Measurements from ENCODE around the gene ROS1.

The ROS1 gene

GRCh38 chr6:117270843-117271507 is 154.8 kb downstream of the ROS1 start:
- Histone ChIP-seq H4K20me1 (ENCODE audit: insufficient read depth, low read length) (no peaks in the 10 kb centered on the region), H3K4me1 (ENCODE audit: insufficient read depth, low read length, severe bottlenecking) (no peaks in the 10 kb centered on the region), H3K9ac (ENCODE audit: low read length) (no peak overlapping the region), H3K79me2 (ENCODE audit: insufficient read depth, low read length) (no peaks in the 10 kb centered on the region), H2AFZ (ENCODE audit: low read length) (no peak overlapping the region), H3K4me2 (ENCODE audit: low read length) (no peak overlapping the region), H3K9me3 (ENCODE audit: low read length) (no peaks in the 10 kb centered on the region), H3K4me3 (ENCODE audit: low read depth, low read length, poor library complexity, severe bottlenecking) (no peak overlapping the region), H3K9me2 (ENCODE audit: low read depth, low read length) (no peaks in the 10 kb centered on the region), H3K36me3 (ENCODE audit: insufficient read depth, low read length) (no peaks in the 10 kb centered on the region), H3K27me3 (ENCODE audit: insufficient read depth, low read length) (no peaks in the 10 kb centered on the region), H3F3A (ENCODE audit: insufficient read depth, low read length) (no peaks in the 10 kb centered on the region), H3K27ac (ENCODE audit: low read depth, low read length, poor library complexity, severe bottlenecking) (no peak overlapping the region)
- TF ChIP-seq EZH2 (IDR thresholded peaks at IDR 0.05; ENCODE audit: borderline replicate concordance, low read length): no peak
- no peak for TF ChIP-seq CTCF (IDR thresholded peaks at IDR 0.05; ENCODE audit: low read length)

- Histone ChIP-seq H3K27me3 (ENCODE audit: insufficient read depth, low read length) (no peaks in the 10 kb centered on the region), H3K36me3 (ENCODE audit: insufficient read depth, low read length) (no peaks in the 10 kb centered on the region), H3K9me3 (ENCODE audit: low read length) (no peaks in the 10 kb centered on the region), H3F3A (ENCODE audit: insufficient read depth, low read length) (no peaks in the 10 kb centered on the region), H3K27ac (ENCODE audit: low read depth, low read length, poor library complexity, severe bottlenecking) (no peak overlapping the region), H3K4me2 (ENCODE audit: low read length) (no peak overlapping the region), H4K20me1 (ENCODE audit: insufficient read depth, low read length) (no peaks in the 10 kb centered on the region), H3K4me3 (ENCODE audit: low read depth, low read length, poor library complexity, severe bottlenecking) (no peak overlapping the region), H3K9ac (ENCODE audit: low read length) (no peak overlapping the region), H3K9me2 (ENCODE audit: low read depth, low read length) (no peaks in the 10 kb centered on the region), H3K79me2 (ENCODE audit: insufficient read depth, low read length) (no peaks in the 10 kb centered on the region), H3K4me1 (ENCODE audit: insufficient read depth, low read length, severe bottlenecking) (no peaks in the 10 kb centered on the region), H2AFZ (ENCODE audit: low read length) (no peak overlapping the region)
- no peak for TF ChIP-seq CTCF (IDR thresholded peaks at IDR 0.05; ENCODE audit: low read length)
- TF ChIP-seq EZH2 (IDR thresholded peaks at IDR 0.05; ENCODE audit: borderline replicate concordance, low read length): no peak
Observed at GRCh38 chr6:117270055-117270842, 155.5 kb downstream of the ROS1 start.

- no peak overlapping the region for H3K4me3 ChIP-seq (ENCODE audit: low read depth, low read length, poor library complexity, severe bottlenecking)
Observed at GRCh38 chr6:117269638-117270054, 156.1 kb downstream of the ROS1 start.

More at GRCh38 chr6:117269638-117270054, 156.1 kb downstream of the ROS1 start:
- H3F3A ChIP-seq (ENCODE audit: insufficient read depth, low read length): no peaks in the 10 kb centered on the region
- H4K20me1 ChIP-seq (ENCODE audit: insufficient read depth, low read length): no peaks in the 10 kb centered on the region
- H3K9me2 ChIP-seq (ENCODE audit: low read depth, low read length): no peaks in the 10 kb centered on the region
- H3K27ac ChIP-seq (ENCODE audit: low read depth, low read length, poor library complexity, severe bottlenecking): no peak overlapping the region
- no peaks in the 10 kb centered on the region for H3K36me3 ChIP-seq (ENCODE audit: insufficient read depth, low read length)
- H3K9me3 ChIP-seq (ENCODE audit: low read length): no peaks in the 10 kb centered on the region
- no peak overlapping the region for H2AFZ ChIP-seq (ENCODE audit: low read length)
- H3K4me1 ChIP-seq (ENCODE audit: insufficient read depth, low read length, severe bottlenecking): no peaks in the 10 kb centered on the region
- H3K79me2 ChIP-seq (ENCODE audit: insufficient read depth, low read length): no peaks in the 10 kb centered on the region
- no peak overlapping the region for H3K9ac ChIP-seq (ENCODE audit: low read length)
- no peaks in the 10 kb centered on the region for H3K27me3 ChIP-seq (ENCODE audit: insufficient read depth, low read length)
- no peak overlapping the region for H3K4me2 ChIP-seq (ENCODE audit: low read length)
- TF ChIP-seq EZH2 (IDR thresholded peaks at IDR 0.05; ENCODE audit: borderline replicate concordance, low read length): no peak
- TF ChIP-seq CTCF (IDR thresholded peaks at IDR 0.05; ENCODE audit: low read length): no peak

Measured in OCI-LY1 (cell line).